HG03097 (cell line): ENCODE measurements around the gene OPRD1.
A peak's percentile ranks its signal among the peaks of the same experiment; 100 is the strongest.
"Not testable (repeated sequence)": the region's sequence is repeated elsewhere in the genome, so short reads cannot be mapped to it uniquely, and the experiment has no call there.

Experiments
- ATAC-seq: cut with Tn5 transposase; IDR thresholded peaks from one replicate; pipeline ENCODE4 v1.9.1; 2021; ENCODE audit not compliant: unreplicated experiment, low FRiP score

Gene OPRD1

DNA sequence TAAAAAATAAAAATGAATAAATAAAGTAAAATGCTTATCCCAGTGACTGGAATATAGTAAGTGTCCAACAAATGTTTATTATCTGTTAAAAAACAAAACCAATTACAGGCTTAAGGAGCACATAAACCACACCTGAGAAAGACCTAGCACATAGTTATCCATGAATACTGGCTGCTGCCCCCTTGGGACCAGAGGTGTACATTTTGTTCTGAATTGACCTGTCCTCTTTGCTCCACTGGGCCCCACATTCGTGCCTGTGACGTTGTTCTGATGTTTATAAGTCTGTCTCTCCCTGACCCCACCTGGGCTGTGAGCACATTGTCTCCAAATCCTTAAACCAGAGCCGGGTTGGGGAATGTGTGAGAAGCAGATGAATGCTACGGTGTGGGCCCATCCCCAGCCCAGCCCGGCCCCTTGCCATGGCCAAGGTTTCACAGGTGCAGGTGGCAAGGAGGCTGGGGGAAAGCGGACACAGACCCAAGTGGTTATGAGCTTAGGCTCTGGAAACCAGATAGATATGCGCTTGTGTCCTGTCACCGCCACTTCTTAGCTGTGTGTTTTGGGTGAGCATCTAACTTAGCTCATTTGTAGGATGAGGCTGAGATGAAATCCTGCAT lies 29.1 kb downstream of the OPRD1 start:
- no peak for ATAC-seq

DNA sequence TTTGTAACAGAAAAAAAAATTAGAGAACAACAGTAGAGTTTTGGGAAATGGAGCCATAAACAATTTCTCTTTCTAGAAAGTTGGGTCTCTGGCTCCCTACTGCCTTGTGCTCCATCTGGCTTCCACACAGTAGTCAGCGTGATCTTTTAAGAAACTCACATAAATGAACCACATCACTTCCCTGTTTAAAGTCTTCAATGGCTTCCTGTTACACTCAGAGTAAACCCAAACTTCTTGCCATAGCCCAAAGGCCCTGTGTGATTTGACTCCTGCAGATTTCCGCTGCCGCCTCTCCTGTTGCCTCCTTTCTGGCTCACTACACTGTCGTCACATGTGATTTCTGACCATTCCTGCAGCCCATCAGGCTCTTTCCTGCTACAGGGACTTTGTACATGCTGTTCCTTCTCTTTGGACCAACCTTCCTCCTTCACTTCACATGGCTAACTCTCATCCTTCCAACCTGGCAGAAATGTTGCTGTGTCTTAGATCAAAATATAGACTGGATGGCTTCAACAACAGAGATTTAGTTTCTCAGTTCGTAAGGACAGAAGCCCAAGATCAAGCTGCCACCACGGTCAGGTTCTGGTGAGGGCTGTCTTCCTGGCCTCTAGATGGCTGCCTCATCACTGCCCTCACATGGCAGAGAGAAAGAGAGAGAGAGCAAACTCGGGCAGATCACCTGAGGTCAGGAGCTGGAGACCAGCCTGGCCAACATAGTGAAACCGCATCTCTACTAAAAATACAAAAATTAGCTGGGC lies 34.0 kb downstream of the OPRD1 start:
- ATAC-seq = no peak

DNA sequence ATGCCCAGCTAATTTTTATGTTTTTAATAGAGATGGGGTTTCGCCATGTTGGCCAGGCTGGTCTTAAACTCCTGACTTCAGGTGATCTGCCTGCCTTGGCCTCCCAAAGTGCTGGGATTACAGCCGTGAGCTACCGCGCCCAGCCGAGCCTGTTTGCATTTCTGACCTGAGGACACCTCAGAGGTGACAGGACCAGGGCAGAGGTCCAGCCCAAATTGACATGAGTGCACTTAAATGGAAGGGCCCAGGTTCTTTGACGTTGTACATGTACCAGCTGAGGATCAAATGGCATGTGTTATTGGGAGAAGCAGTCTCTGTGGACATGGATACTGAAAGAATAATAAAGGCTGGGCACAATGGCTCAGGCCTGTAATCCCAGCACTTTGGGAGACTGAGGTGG lies 35.2 kb downstream of the OPRD1 start:
- not testable (repeated sequence) for ATAC-seq

- ATAC-seq = no peak
Measured at GRCh38 chr1:28848416-28848815, 36.4 kb downstream of the OPRD1 start.

- ATAC-seq = no peak
Measured at GRCh38 chr1:28853093-28853742, 41.2 kb downstream of the OPRD1 start.

GRCh38 chr1:28854406-28854805 lies 42.4 kb downstream of the OPRD1 start:
- not testable (repeated sequence) for ATAC-seq

GRCh38 chr1:28855046-28855445 lies 43.1 kb downstream of the OPRD1 start:
- no peak for ATAC-seq

DNA sequence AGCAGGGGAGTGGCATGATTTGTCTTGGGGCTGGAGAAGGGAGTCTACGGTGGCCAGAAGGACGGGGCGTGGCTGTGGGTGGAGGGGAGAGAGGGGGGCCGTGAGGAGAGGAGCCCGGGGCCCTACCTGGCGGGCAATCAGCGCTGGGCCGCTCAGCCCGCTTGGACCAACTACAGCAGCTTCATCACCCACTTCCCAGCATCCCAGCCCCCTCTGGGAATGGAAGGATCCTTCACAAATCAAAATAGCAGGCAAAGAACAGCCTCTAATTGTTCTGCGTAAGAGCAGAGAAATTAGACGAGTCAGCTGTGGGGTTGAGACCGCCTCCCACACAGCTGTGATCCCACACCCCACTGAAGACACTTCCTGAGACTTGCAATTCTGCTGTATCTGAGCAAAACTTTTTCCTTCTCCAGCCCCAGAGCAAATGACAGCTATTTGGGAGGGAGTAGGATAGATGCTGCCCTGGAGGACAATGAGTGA lies 43.5 kb downstream of the OPRD1 start:
- ATAC-seq = no peak

DNA sequence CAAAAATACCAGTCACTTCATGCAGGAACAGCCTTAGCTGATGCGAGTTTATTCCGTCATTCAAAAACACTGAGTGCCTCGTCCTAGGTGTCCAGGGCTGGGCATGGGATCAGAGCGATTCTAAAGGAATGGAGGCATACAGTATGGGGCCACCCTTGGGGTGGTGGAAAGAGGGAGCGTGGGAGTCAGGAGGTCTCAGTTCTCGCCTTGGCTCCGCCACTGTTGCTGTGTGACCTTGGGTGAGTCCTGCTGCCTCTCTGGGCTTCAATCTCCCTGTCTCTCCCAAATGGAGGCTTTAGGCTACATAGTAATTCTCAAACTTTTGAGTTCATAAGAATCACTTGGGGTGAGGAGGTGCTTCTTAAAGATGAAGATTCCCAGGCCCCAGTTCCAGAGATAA lies 44.0 kb downstream of the OPRD1 start:
- ATAC-seq = no peak

DNA sequence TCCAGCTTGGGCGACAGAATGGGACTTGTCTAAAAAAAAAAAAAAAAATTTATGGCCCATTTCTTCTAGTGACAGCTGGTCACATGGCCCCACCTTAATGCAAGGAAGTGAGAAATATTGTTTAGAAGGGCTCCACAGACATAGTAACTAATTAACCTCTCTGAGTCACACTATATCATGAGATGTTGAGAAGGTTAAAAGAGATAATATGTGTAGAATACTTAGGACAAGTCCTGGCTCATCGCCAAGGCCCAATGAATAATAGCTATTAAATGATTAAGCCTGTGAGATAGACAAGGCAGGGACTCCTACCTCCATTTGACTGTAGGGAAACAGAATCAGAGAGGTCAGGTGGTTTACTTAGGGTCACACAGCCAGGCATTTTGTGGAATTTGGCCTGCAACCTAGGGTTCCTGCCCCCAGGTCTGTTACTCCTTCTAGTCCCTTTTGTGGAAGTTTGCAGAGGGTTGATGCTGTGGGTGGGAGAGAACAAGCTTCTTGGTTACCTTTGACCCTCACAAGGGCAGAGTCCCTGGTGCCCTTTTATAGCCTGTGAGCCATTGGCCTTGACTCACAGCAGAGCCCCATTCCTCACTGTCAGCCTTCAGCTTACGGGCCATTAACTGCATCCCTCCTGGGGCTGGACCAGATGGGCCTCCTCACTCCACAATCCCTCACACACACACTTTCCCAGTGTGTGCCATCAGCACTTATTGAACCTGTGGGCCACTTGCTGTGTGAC lies 48.5 kb downstream of the OPRD1 start:
- peak; percentile 53 for ATAC-seq

DNA sequence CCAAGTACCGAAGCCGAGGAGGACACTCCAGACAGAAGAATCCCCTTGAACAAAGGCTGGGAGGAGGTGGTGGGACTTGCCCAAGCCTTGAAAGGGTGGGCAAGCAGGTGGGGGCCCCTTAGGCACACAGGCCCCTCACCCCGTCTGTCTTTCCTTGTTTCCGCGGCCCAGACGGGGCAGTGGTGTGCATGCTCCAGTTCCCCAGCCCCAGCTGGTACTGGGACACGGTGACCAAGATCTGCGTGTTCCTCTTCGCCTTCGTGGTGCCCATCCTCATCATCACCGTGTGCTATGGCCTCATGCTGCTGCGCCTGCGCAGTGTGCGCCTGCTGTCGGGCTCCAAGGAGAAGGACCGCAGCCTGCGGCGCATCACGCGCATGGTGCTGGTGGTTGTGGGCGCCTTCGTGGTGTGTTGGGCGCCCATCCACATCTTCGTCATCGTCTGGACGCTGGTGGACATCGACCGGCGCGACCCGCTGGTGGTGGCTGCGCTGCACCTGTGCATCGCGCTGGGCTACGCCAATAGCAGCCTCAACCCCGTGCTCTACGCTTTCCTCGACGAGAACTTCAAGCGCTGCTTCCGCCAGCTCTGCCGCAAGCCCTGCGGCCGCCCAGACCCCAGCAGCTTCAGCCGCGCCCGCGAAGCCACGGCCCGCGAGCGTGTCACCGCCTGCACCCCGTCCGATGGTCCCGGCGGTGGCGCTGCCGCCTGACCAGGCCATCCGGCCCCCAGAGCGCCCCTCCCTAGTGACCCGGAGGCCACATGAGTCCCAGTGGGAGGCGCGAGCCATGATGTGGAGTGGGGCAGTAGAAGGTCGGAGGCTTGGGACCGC lies 50.8 kb downstream of the OPRD1 start:
- ATAC-seq = no peak

GRCh38 chr1:28864695-28865094 lies 52.7 kb downstream of the OPRD1 start:
- ATAC-seq = no peak

GRCh38 chr1:28865997-28866650 lies 54.2 kb downstream of the OPRD1 start:
- ATAC-seq = no peak

DNA sequence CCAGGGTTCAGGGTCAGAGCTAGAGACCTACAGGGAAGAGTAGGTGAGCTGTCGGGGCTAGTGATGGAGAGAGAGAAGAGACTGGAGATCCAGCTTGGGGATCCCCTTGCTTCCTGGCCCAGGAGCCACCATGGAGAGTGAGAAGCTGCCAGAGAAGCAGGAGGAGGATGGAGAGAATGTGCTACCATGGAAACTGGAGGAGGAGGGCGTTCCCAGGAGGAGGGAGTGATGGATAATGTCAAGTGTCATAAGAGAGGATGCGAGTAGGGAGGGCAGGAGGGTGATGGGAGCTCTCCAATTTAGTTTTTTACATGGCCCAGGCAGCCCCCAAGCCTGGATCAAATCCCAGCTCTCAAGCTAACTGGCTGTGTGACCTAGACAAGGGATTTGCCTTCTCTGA lies 55.9 kb downstream of the OPRD1 start:
- no peak for ATAC-seq

DNA sequence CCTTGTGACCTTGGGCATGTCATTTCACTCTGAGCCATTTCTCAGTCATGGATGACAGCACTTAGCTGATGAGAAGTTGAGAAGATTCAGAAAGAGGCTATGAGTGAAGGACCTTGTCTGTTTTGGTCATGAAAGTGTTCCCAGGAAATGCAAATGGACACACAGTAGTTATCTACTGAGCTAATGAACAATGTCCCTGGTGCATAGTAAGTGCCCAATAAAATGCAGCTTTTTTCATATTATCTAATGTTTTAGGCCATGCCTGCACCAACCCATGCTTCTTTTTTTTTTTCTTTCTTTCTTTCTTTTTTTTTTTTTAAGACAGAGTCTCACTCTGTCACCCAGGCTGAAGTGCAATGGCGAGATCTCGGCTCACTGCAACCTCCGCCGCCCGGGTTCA lies 58.0 kb downstream of the OPRD1 start:
- ATAC-seq = no peak

- no peak for ATAC-seq
Measured at GRCh38 chr1:28871631-28872401, 59.8 kb downstream of the OPRD1 start.

GRCh38 chr1:28875134-28875533 lies 63.2 kb downstream of the OPRD1 start:
- not testable (repeated sequence) for ATAC-seq

DNA sequence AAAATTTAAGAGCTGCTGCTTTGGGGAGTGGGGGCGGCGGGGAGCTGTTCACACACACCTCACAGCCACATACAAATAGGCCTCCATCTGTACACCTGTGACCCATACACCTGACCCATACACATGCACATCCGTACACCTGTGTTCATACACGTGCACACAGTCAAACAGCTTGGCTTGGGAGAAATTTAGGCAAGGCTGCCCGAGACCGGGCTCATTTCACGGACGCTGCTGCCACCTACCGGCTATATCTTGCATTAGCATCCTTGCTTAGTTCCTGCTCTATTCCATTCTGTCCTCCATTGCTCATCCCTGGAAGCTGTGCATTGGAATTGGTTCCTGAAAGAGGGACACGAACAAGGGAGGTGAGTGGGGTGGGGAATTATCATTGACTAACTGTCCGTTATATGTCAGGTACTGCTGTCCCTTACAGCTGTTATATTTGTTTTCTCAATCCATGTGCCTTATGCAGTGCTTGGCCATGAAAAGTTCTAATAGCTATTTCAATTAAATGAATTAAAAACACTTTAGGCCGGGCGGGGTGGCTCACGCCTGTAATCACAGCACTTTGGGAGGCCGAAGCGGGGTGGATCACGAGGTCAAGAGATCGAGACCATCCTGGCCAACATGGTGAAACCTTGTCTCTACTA lies 65.3 kb downstream of the OPRD1 start:
- peak; percentile 52 for ATAC-seq
